ENCODE measurements around the gene CAMK2D.
"Not testable (repeated sequence)": the region's sequence is repeated elsewhere in the genome, so short reads cannot be mapped to it uniquely, and the experiment has no call there.

CAMK2D gene

GRCh38 chr4:113761620-113762185 lies at the start of gene CAMK2D:
Gene CAMK2D (minus strand): TSS chr4:113761738. CDS start chr4:113761068, 670 bp downstream.
- H3K4me3 Mint-ChIP-seq, result peak within 1 kb of the TSS; percentile 88 to 97
- no peaks in the 10 kb centered on the region for H3K27me3 Mint-ChIP-seq
- peaks cover 38% of the 10 kb centered on the region for H3K4me1 Mint-ChIP-seq
- ATAC-seq (peak; percentile 72), DNase-seq (peak; percentile 93 to 94)
- H3K9me3 Mint-ChIP-seq, result no peaks in the 10 kb centered on the region
- peak within 1 kb of the TSS; percentile 99 for H3K27ac Mint-ChIP-seq

DNA sequence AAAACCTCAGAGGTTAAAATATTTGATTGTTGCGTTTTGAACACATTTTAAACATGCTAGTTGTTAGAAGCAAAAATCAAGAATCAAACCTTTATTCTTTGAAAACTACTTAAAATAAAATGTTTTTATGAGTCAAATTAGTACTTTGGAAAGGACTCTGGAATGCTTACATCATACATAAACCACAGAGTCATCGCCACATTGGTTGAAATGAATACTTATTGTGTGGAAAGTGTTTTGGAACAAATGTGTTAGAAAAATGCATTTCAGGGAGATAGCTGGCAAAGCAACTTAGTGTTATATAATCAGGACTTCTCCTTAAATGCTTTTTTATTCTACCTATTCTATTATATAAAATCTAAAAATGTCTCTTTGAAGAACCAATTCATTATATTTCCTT lies 49.4 kb upstream of the CAMK2D start:
- Mint-ChIP-seq H3K4me1 (peaks cover 11% of the 10 kb centered on the region), H3K27ac (no peak overlapping the region), H3K9me3 (peaks cover 0 to 5% of the 10 kb centered on the region in 2 donors), H3K4me3 (no peak overlapping the region), H3K27me3 (no peaks in the 10 kb centered on the region)
- DNase-seq, result no peak
- no peak for ATAC-seq

DNA sequence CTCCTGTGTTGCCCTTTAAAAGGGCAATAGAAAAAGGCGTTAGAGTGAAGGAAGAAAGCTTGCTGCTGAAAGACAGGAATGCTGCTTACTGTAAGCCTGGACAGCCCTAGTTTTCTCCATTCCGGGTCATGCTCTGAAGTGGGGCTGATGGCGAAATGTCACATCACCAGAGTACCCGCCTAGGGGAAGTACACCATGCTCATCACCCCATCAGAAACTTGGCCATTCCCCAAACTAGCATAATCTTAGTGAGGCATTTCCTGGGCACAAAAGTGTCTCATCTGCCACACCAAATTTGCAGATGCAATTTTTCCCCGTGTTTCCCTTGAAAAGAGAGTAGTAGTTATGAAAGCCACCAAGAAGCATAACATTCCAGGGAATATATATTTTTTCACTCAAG lies 47.8 kb upstream of the CAMK2D start:
- ATAC-seq (peak; percentile 79), DNase-seq (peak in 1 of 2 donors; percentile 22)
- H3K27me3 Mint-ChIP-seq, result no peaks in the 10 kb centered on the region

GRCh38 chr4:113806850-113807249 lies 45.3 kb upstream of the CAMK2D start:
- no peak for ATAC-seq
- no peak overlapping the region for H3K4me3 Mint-ChIP-seq
- no peak overlapping the region for H3K27ac Mint-ChIP-seq
- no peak for DNase-seq
- H3K9me3 Mint-ChIP-seq, result peaks cover 0 to 5% of the 10 kb centered on the region in 2 donors
- peaks cover 6% of the 10 kb centered on the region for H3K4me1 Mint-ChIP-seq
- H3K27me3 Mint-ChIP-seq, result no peaks in the 10 kb centered on the region

More for the DNA sequence above, 47.8 kb upstream of the CAMK2D start:
- H3K4me3 Mint-ChIP-seq, result no peak overlapping the region
- no peak overlapping the region for H3K27ac Mint-ChIP-seq
- peaks cover 6% of the 10 kb centered on the region for H3K4me1 Mint-ChIP-seq
- peaks cover 0 to 5% of the 10 kb centered on the region in 2 donors for H3K9me3 Mint-ChIP-seq

- Mint-ChIP-seq H3K4me3 (no peak overlapping the region), H3K27ac (no peak overlapping the region), H3K9me3 (peaks cover 0 to 5% of the 10 kb centered on the region in 2 donors), H3K27me3 (no peaks in the 10 kb centered on the region), H3K4me1 (no peaks in the 10 kb centered on the region)
- ATAC-seq (no peak), DNase-seq (no peak)
Measured at GRCh38 chr4:113801882-113802281, 40.3 kb upstream of the CAMK2D start.

DNA sequence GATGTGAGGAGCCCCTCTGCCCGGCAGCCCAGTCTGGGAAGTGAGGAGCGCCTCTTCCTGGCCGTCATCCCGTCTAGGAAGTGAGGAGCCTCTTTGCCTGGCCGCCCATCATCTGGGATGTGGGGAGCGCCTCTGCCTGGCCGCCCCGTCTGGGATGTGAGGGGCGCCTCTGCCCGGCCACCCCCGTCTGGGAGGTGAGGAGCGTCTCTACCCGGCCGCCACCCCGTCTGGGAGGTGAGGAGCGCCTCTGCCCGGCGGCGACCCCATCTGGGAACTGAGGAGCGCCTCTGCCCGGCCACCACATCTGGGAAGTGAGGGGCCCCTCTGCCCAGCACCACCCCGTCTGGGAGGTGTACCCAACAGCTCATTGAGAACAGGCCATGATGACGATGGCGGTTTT lies 34.8 kb upstream of the CAMK2D start:
- not testable (repeated sequence) for ATAC-seq, H3K27ac Mint-ChIP-seq, H3K4me1 Mint-ChIP-seq, DNase-seq, H3K4me3 Mint-ChIP-seq, H3K27me3 Mint-ChIP-seq
- peaks cover 19 to 25% of the 10 kb centered on the region in 2 donors for H3K9me3 Mint-ChIP-seq

DNA sequence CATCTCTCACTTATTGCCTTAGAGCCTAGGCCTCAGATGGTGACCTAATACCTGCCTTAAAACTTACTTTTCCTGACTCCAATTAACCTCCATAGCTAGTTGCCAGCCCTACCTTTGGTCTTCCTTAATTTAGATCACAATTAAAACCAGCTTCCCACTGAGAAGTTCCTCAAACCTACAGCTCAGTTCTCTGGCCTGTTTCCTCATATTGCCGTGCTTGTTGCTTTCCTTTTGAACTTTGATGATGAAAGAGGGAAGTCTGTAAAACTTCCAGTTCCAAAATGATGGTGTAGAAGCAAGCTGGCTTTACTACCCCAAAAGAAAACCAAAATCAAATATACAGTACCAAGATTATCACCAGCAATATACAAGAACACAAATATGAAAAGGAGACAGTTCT lies 28.9 kb upstream of the CAMK2D start:
- Mint-ChIP-seq H3K4me3 (no peak overlapping the region), H3K4me1 (no peaks in the 10 kb centered on the region), H3K27me3 (no peaks in the 10 kb centered on the region), H3K9me3 (peaks cover 12 to 25% of the 10 kb centered on the region in 2 donors), H3K27ac (no peak overlapping the region)
- DNase-seq (no peak), ATAC-seq (no peak)

- Mint-ChIP-seq H3K4me1 (peaks cover 12% of the 10 kb centered on the region), H3K4me3 (no peak overlapping the region), H3K27me3 (no peaks in the 10 kb centered on the region), H3K9me3 (peaks cover 12 to 14% of the 10 kb centered on the region in 2 donors), H3K27ac (no peak overlapping the region)
- no peak for DNase-seq
- no peak for ATAC-seq
Measured at GRCh38 chr4:113788888-113789287, 27.4 kb upstream of the CAMK2D start.

DNA sequence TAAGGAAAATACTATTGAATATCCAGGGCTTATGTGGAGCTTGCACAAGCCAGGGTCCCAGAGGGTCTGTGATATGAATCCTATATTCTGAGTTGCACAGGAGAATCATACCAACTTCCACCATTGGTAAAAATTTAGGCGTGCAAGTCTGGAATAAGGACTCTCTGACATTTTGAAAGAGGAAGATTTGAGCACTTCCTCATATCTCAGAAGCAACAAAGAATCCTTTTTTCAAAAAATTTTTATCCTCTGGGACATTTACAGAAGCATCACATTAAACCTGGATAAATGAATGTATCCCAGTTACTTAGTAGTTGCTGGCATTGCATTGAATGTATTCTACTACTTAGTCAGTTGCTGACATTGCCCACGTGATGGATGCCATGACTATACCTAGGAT lies 24.2 kb upstream of the CAMK2D start:
- no peak for DNase-seq
- no peaks in the 10 kb centered on the region for H3K27me3 Mint-ChIP-seq
- H3K27ac Mint-ChIP-seq, result no peak overlapping the region
- H3K9me3 Mint-ChIP-seq, result peaks cover 16% of the 10 kb centered on the region in 2 donors
- no peak for ATAC-seq
- H3K4me3 Mint-ChIP-seq, result no peak overlapping the region
- peaks cover 27% of the 10 kb centered on the region for H3K4me1 Mint-ChIP-seq

GRCh38 chr4:113784497-113785250 lies 23.1 kb upstream of the CAMK2D start:
- Mint-ChIP-seq H3K27me3 (no peaks in the 10 kb centered on the region), H3K9me3 (peaks cover 16% of the 10 kb centered on the region in 2 donors), H3K4me3 (peak overlapping the region in 1 of 2 donors; percentile 1), H3K27ac (peak overlapping the region in 1 of 2 donors; percentile 48), H3K4me1 (peaks cover 27% of the 10 kb centered on the region)
- ATAC-seq (peak; percentile 76), DNase-seq (no peak)

DNA sequence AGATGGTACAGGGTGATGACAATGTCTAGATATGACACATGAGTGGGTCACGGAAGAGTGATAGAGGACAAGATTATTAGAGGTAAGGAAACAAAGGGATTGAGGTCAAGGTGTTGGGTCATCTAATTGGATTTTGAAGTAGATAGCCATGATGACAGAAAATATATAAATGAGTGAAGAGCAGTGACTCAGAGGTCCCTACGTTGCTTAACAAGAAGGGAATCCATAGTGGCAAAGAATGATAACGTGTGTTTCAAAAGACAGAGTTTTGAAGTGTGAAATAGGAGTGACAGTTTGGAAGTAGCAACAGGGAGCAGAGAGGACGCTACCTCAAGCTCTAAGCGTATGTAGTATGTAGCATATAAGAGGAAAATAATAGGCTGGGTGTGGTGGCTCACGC lies 22.2 kb upstream of the CAMK2D start:
- no peak overlapping the region for H3K27ac Mint-ChIP-seq
- H3K9me3 Mint-ChIP-seq, result peaks cover 16% of the 10 kb centered on the region in 2 donors
- H3K27me3 Mint-ChIP-seq, result no peaks in the 10 kb centered on the region
- no peak for DNase-seq
- ATAC-seq, result no peak
- peaks cover 27% of the 10 kb centered on the region for H3K4me1 Mint-ChIP-seq
- H3K4me3 Mint-ChIP-seq, result peak overlapping the region in 1 of 2 donors; percentile 6

DNA sequence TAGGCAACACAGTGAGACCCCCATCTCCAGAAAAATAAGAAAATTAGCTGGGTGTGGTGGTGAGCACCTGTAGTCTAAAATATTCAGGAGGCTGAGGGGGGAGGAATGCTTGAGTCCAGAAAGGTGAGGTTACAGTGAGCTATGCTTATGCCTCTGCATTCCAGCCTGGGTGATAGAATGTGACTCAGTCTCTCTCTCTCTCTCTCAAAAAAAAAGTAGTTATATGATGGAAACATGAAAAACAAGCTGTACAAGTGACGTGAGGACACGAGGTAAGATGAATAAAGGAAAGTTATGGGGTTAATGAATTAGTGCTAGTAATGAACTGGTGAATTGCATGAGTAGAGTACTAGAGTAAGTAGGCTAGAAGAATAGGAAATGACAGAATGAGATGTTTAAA lies 21.8 kb upstream of the CAMK2D start:
- Mint-ChIP-seq H3K4me3 (no peak overlapping the region), H3K4me1 (peaks cover 27% of the 10 kb centered on the region), H3K9me3 (peaks cover 16% of the 10 kb centered on the region in 2 donors), H3K27ac (no peak overlapping the region), H3K27me3 (no peaks in the 10 kb centered on the region)
- ATAC-seq (no peak), DNase-seq (no peak)

DNA sequence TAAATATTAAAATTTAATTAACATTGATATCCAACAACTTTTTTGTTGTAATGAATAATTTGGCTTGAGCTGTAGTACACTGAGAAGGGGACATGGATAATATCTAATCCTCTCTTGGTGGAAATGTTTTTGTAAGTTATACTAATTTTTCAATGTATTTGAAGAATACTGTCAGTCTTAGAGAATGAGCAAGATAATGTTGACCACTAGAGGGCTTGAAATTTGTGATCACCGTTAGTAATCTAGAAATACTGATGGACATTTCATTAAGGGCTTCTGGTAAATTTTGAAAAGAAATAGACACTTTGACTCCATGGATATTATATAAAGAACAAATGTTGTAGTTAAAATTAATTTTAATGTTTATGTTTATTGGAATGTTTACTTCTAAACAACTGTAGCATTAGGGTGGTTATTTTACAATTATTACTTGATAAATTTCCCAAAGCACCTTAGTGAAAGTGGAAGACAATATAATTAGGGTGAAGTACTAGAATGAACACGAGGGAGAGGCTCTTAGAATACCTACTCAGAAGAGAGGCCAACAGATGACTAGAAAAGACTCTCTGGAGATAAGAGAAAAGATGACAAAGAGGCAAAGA lies 20.0 kb upstream of the CAMK2D start:
- DNase-seq (no peak), ATAC-seq (no peak)
- Mint-ChIP-seq H3K4me1 (peaks cover 27% of the 10 kb centered on the region), H3K4me3 (no peak overlapping the region), H3K27me3 (no peaks in the 10 kb centered on the region), H3K9me3 (peaks cover 16% of the 10 kb centered on the region in 2 donors), H3K27ac (peak overlapping the region in 1 of 2 donors; percentile 55)

GRCh38 chr4:113776679-113777078 lies 15.1 kb upstream of the CAMK2D start:
- Mint-ChIP-seq H3K9me3 (no peaks in the 10 kb centered on the region), H3K4me1 (peaks cover 10% of the 10 kb centered on the region), H3K4me3 (no peak overlapping the region), H3K27me3 (no peaks in the 10 kb centered on the region), H3K27ac (no peak overlapping the region)
- DNase-seq (no peak), ATAC-seq (no peak)

DNA sequence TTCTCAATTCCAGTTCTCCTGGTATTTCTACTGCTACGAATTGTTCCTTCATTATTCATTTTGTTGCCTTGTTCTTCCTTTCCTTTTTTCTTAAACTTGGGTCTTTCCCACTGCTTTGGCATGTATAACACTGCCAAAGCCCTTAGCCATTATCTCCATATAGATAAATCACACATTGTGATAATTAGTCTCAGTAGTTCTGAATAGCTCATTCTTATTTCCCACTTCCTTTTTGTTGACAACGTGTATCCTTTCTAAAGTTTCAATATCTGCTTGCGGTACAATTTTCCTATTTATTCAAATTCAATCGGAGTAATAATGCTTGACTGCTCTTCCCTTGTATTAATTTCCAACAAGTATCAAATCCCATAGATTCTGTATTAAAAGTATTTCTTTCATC lies 14.5 kb upstream of the CAMK2D start:
- no peak overlapping the region for H3K27ac Mint-ChIP-seq
- H3K4me3 Mint-ChIP-seq, result no peak overlapping the region
- DNase-seq (no peak), ATAC-seq (no peak)
- H3K27me3 Mint-ChIP-seq, result no peaks in the 10 kb centered on the region
- no peaks in the 10 kb centered on the region for H3K9me3 Mint-ChIP-seq
- peaks cover 11% of the 10 kb centered on the region for H3K4me1 Mint-ChIP-seq

DNA sequence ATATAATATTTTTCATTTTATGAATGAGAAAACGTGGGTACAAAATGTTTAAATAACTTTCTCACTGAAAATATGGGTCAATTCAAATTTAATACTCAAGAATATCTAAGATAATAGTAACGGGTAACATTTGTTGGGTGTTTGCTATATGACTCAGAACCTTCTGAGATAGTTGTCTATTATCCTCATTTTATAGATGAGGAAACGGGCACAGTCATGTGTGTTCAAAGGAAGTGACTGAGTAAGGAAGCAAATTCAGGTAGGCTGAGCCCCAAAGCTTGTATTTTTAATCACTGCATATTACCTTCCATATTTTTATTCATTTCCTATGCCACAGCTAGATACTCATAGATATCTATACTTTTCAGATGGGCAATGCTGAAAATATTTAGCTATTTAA lies 12.2 kb upstream of the CAMK2D start:
- DNase-seq (no peak), ATAC-seq (no peak)
- Mint-ChIP-seq H3K4me1 (peaks cover 30% of the 10 kb centered on the region), H3K27ac (no peak overlapping the region), H3K27me3 (no peaks in the 10 kb centered on the region), H3K9me3 (no peaks in the 10 kb centered on the region), H3K4me3 (no peak overlapping the region)
